Stomach (tissue), 19 donors: ENCODE results near the gene PNLIPRP1. TPM values are rescaled to one million over a fixed set of nuclear protein-coding genes. Genes with fewer than 3 reads are reported as not detected.

Source experiments
- DNase-seq, 2 donors: peaks; one replicate each; pipeline versions ENCODE4 v3.0.0 to v3.0.0-alpha.2; 2013 to 2019
- H3K27ac ChIP-seq, 5 donors: fragments of 200-600 bp in 4 of 5; sonication (generic) in 4 of 5; one replicate each; pipeline ENCODE4 v1.5.1; 2013 to 2019; ENCODE audit warnings: mild to moderate bottlenecking in 1 of 5, moderate library complexity in 1 of 5
- H3K27me3 ChIP-seq, 3 donors: fragments of 200-600 bp; sonication (generic); one replicate each; pipeline ENCODE4 v1.5.1; 2017 to 2019; ENCODE audit warnings: mixed run types in 1 of 3
- H3K36me3 ChIP-seq, 4 donors: fragments of 200-600 bp; sonication (generic); 1 replicate in 3 of 4; 2 replicates in 1 of 4; pipeline ENCODE4 v1.5.1; 2016 to 2019
- H3K4me1 ChIP-seq, 4 donors: fragments of 200-600 bp; sonication (generic); one replicate each; pipeline ENCODE4 v1.5.1; 2016 to 2019
- H3K4me3 ChIP-seq, 4 donors: fragments of 200-600 bp; sonication (generic) in 3 of 4; one replicate each; pipeline ENCODE4 v1.5.1; 2016 to 2019; ENCODE audit warnings: mild to moderate bottlenecking in 1 of 4
- H3K9me3 ChIP-seq, 4 donors: fragments of 200-600 bp; sonication (generic); one replicate each; pipeline ENCODE4 v1.5.1; 2016 to 2019
- CTCF ChIP-seq, 7 experiments: fragments of 450-650 bp in 4 of 7; fragments of 200-600 bp in 3 of 7; sonication (generic) in 3 of 7; IDR thresholded peaks; one replicate each; pipeline ENCODE4 v1.5.1; 2016 to 2019; ENCODE audit warnings: antibody characterized with exemption in 7 of 7, control low read depth in 2 of 7, mild to moderate bottlenecking in 1 of 7
- EP300 ChIP-seq: sonication (generic); formaldehyde crosslinking; IDR thresholded peaks from one replicate; pipeline ENCODE4 v1.6.1; 2017; ENCODE audit warnings: antibody characterized with exemption
- POLR2A ChIP-seq, 4 donors: fragments of 450-650 bp; IDR thresholded peaks; one replicate each; pipeline ENCODE4 v1.6.1; 2016; ENCODE audit warnings: antibody characterized with exemption in 4 of 4, control low read depth in 2 of 4, mild to moderate bottlenecking in 1 of 4, moderate library complexity in 1 of 4
- POLR2AphosphoS5 ChIP-seq, 3 donors: sonication (generic); formaldehyde crosslinking; IDR thresholded peaks; one replicate each; pipeline ENCODE4 v1.6.1; 2016; ENCODE audit warnings: antibody characterized with exemption in 3 of 3
- WGBS, 5 donors: extraction: QIAGEN DNeasy Blood & Tissue Kit in 3 of 5; methylation state at CpG; one replicate each; pipeline versions ENCODE4 v1.1.5 to v1.1.7; 2013 to 2018; 5-methylcytosine and 5-hydroxymethylcytosine counted together
- intact Hi-C: fragments of 100-400 bp; cut with DNase I; formaldehyde crosslinking; loops from one replicate; pipeline ENCODE4 v1.15.1; 2023; ENCODE audit warnings: low total_unique reads
- long read RNA-seq, 10 donors: transcript quantifications; one replicate each; lab custom pipeline, GENCODE V29; 2026
- polyA plus RNA-seq, 3 donors: library from polyadenylated mRNA; stranded (reverse); fragments of 200-250 nt; gene quantifications; one replicate each; pipeline ENCODE4 v1.2.3, GENCODE V29; 2013
- total RNA-seq, 5 donors: library from RNA; depleted of rRNA; stranded (reverse); fragments of >200 nt; gene quantifications; one replicate each; pipeline versions ENCODE4 v1.1.0 to v1.2.3, GENCODE V29; 2014 to 2016
- donor health status: healthy with polysubstance abuse.
- donor health status: Bipolar disorder and iron deficiency.
- donor health status: healthy.

PNLIPRP1 gene
- total RNA-seq (not detected), polyA plus RNA-seq (1 to 10 TPM in 1 of 3 donors, under 1 TPM in 2; 0.18 to 9.2 (median 0.81) TPM)
- long read RNA-seq, donor 1, result 0 reads
- long read RNA-seq, donor 2, result 0 reads
- long read RNA-seq, donor 3, result 0 reads
- long read RNA-seq, donor 4, result 0 reads
- long read RNA-seq, donor 5, result 0 reads
- long read RNA-seq, donor 6, result 0 reads
- long read RNA-seq, donor 7, result 0 reads
- long read RNA-seq, donor 8, result 0 reads
- long read RNA-seq, donor 9, result 0 reads
- long read RNA-seq, donor 10, result 0 reads

DNA sequence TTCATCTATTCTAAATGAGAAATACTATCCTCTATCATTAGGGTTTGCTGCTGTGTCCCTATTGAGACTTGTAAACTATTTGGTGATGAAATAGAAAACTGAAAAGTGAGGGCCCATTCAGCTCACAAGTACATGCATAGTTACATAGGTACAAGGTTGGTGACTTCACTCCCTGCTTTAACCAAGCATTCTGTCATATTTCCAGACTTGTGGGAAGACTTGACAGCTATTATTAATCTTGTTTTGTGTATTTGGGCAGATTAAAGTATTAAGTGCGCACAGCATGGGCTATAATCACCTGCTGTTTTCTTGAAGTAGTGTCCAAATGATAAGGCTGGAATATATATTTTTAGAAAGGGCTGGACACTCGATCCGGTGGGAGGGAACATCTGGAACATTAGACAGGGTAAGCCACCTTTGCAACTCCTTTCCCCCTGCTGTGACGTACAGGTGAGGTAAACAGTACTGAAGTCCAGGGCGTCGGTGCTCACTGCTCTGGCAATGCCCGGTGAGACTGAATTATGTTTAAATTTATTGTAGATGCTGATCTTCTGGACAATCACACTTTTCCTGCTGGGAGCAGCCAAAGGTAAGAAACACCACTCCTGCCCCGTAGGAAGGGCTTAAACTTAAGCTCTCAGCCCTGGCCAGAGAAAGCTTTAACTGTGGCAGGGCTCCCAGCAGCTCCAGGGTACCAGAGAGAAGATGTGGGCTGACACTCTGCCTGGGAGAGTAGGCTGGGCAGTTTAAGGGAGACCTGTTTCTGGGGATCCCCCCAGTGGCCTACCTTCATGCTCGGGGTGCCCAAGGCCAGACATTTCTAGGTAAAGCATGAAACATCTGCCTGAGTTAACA is at the start of gene PNLIPRP1:
Gene PNLIPRP1, plus strand, starts transcription at position 370 of the 855 bp plus-strand sequence. Its CDS starts 171 bp downstream, at position 541.
- H3K9me3 ChIP-seq, result no peaks in the 10 kb centered on the region
- peaks cover 0 to 20% (median 7%) of the 10 kb centered on the region in 4 donors for H3K4me1 ChIP-seq
- H3K27me3 ChIP-seq, result peaks cover 0 to 30% (median 0%) of the 10 kb centered on the region in 3 donors
- no peak for TF ChIP-seq EP300
- TF ChIP-seq POLR2AphosphoS5 (IDR thresholded peaks at IDR 0.05), result no peak
- no peak for TF ChIP-seq POLR2A (IDR thresholded peaks at IDR 0.05)
- TF ChIP-seq CTCF (IDR thresholded peaks at IDR 0.05), result no peak
- H3K27ac ChIP-seq, result no peak within 1 kb of the TSS
- peak in 1 of 2 donors; percentile 67 for DNase-seq
- H3K36me3 ChIP-seq, result no peaks in the 10 kb centered on the region
- 33 to 47% (median 43%) methylated on average over 9 of the region's 9 CpGs for WGBS, 5 donors
- intact Hi-C loops, result no loop called here
- no peak within 1 kb of the TSS for H3K4me3 ChIP-seq

DNA sequence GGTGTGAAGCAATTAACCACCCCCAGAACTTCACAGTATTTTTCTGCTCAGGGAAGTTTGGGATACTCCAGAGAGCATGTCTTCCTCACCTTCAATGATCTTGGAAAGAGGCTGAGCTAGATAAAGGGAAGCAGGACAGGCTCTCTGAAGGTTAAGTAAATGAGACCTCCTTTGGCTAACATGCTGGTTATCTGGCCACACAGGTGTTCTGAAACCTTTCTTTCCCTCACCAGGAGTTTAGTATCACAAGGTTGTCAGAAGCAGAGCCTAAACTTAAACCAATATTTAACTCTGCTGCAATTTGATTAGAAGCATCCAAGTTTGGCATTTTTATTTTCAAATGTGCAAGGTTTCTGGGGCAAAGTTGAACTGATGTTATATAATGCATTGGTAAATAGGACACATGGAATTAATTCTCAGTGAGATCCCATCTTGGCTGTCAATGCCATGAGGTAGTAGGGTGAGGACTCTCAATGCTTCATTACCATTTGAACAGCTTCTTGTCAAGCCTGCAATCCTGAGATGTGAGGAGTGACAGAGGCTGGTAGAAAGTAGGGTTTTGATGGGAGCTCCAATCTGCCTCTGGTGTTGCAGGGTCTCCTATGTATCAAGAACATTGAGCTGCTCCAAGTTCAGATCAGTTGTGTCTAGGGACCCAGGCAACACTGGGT is 48.6 kb upstream of the PNLIPRP1 start:
- Histone ChIP-seq H3K27ac (no peak overlapping the region), H3K4me3 (no peak overlapping the region), H3K4me1 (no peaks in the 10 kb centered on the region), H3K36me3 (no peaks in the 10 kb centered on the region), H3K27me3 (no peaks in the 10 kb centered on the region), H3K9me3 (peaks cover 0 to 11% (median 0%) of the 10 kb centered on the region in 4 donors)
- no peak for TF ChIP-seq CTCF (IDR thresholded peaks at IDR 0.05)
- TF ChIP-seq POLR2A (IDR thresholded peaks at IDR 0.05), result no peak
- TF ChIP-seq EP300, result no peak
- no peak for TF ChIP-seq POLR2AphosphoS5 (IDR thresholded peaks at IDR 0.05)
- peak in 1 of 2 donors; percentile 3 for DNase-seq
- intact Hi-C loops, result no loop called here

DNA sequence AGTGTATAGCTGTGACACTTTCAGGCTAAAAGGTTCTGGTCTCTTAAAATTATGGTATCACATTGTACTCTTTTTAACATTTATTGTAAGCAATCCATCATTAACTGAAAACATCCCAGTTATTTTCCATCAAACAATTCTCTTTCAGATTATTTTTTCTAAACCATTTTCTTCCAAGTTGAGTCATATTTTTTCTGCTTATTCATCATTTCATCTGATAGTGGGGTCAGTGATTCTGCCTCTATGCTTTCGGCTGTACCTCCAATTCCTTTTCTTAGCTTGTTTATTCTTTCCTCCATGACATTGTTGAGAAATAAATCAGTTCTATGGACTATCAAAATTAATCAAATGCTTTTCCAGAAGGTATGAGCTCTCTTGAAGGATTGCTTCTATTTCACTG is 45.6 kb upstream of the PNLIPRP1 start:
- Histone ChIP-seq H3K36me3 (no peaks in the 10 kb centered on the region), H3K27me3 (no peaks in the 10 kb centered on the region), H3K27ac (no peak overlapping the region), H3K9me3 (no peaks in the 10 kb centered on the region), H3K4me3 (no peak overlapping the region), H3K4me1 (no peaks in the 10 kb centered on the region)
- intact Hi-C loops, result no loop called here
- no peak for TF ChIP-seq POLR2AphosphoS5 (IDR thresholded peaks at IDR 0.05)
- TF ChIP-seq POLR2A (IDR thresholded peaks at IDR 0.05), result no peak
- no peak for TF ChIP-seq CTCF (IDR thresholded peaks at IDR 0.05)
- TF ChIP-seq EP300, result no peak
- DNase-seq, result no peak
- WGBS, 5 donors, result 74 to 84% (median 82%) methylated on average over 1 of the region's 1 CpG

GRCh38 chr10:116545756-116546155 is 45.0 kb upstream of the PNLIPRP1 start, which contains the start of gene PNLIP:
Gene PNLIP (plus strand): TSS chr10:116545931. CDS start chr10:116546093, 162 bp downstream.
- TF ChIP-seq CTCF (IDR thresholded peaks at IDR 0.05) (no peak), POLR2A (IDR thresholded peaks at IDR 0.05) (no peak), EP300 (no peak), POLR2AphosphoS5 (IDR thresholded peaks at IDR 0.05) (no peak)
- WGBS, 5 donors, result 46 to 72% (median 71%) methylated on average over 8 of the region's 8 CpGs
- Histone ChIP-seq H3K9me3 (no peaks in the 10 kb centered on the region), H3K4me3 (no peak within 1 kb of the TSS), H3K27ac (no peak within 1 kb of the TSS), H3K27me3 (no peaks in the 10 kb centered on the region), H3K36me3 (no peaks in the 10 kb centered on the region), H3K4me1 (no peaks in the 10 kb centered on the region)
- intact Hi-C loops, result no loop called here
- DNase-seq, result no peak
